ENCODE measurements around the gene FAM53A.
A peak's percentile ranks its signal among the peaks of the same experiment; 100 is the strongest.

Gene FAM53A

GRCh38 chr4:1660948-1661677, 23.0 kb downstream of the FAM53A start:
- DNase-seq (ENCODE audit: low spot score), result no peak

DNA sequence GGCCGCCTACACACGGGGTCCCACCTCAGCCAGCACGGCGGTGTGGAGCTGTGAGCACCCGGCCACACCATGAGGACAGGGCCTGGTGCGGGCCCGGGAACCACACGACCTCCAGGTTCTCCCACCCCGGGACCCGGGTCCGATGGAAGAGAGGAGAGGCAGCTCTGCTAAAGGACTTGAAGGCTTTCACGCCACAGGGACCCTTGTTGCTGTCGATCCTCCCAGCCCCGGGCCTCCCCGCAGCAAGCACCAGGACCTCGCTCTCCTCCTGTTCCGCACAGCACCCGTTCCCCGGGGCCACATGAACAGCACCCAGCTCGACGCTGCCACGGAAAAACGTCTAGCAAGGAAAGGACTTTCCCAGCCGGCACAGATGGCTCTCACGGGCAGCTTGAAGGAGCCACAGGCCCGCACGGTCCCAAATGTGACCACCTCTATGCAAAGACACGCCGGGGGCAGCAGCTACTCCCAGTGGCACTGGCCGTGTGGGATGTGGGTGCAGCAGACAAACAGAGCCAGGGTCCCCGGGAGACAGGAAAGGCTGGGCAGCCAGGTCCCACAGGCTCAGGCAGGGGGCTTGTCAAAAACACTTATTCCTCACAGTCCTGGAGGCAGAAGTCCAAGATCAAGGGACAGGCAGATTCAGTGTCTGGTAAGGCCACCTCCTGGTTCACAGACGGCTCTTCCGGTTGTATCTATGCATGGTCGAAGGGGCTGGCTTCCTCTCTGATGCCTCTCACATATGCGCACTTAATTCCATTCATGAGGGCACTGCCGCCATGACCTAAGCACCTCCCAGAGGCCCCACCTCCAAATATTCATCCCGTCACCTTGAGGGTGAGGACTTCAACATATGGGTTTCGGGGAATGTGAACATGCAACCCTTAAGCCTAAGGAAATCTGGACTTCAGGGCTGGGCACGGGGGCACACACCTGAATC, 24.7 kb downstream of the FAM53A start:
- DNase-seq (ENCODE audit: low spot score), result no peak

DNA sequence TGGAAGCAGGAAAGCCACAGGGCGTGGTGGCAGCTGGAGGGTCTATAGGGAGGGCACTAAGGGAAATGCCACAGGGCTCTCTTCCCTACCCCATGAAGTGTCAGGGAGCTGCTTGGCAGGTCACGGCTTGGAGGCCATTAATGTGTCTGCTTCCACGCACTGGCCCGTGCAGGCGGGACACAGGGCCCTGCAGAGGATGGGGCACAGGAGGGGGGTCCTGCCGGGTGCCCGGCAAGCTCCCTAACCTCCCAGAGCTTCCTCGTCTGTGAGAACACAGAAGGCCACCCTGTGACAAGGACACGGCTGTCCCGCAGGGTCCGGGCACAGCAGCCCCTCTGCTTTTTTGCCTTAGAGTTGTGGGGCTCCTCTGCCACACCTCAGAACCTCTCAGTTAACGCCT, 25.5 kb downstream of the FAM53A start:
- DNase-seq (ENCODE audit: low spot score), result no peak

GRCh38 chr4:1658146-1658545, 26.0 kb downstream of the FAM53A start:
- no peak for DNase-seq (ENCODE audit: low spot score)

GRCh38 chr4:1656986-1657385, 27.1 kb downstream of the FAM53A start:
- no peak for DNase-seq (ENCODE audit: low spot score)

GRCh38 chr4:1656132-1656531, 28.0 kb downstream of the FAM53A start:
- DNase-seq (ENCODE audit: low spot score), result no peak

DNA sequence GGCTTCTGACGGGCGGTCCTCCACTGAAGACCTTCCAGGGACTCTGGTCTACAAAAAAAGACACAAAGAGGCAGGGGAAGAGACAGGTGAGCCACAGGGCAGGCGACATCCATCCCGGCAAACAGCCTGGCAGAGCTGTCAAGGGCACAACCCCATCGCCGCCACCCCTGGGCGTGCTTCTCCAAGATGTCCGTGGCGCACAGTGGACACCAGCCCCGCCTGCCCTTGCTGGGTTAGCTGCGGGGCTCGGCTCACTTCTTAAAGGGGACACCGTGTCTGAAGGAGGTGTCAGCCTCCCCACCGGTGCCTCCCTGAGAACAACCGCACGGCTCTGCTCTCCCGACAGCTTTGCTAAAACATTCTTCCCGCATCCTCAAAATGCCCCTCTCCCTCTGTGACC, 28.4 kb downstream of the FAM53A start:
- no peak for DNase-seq (ENCODE audit: low spot score)

DNA sequence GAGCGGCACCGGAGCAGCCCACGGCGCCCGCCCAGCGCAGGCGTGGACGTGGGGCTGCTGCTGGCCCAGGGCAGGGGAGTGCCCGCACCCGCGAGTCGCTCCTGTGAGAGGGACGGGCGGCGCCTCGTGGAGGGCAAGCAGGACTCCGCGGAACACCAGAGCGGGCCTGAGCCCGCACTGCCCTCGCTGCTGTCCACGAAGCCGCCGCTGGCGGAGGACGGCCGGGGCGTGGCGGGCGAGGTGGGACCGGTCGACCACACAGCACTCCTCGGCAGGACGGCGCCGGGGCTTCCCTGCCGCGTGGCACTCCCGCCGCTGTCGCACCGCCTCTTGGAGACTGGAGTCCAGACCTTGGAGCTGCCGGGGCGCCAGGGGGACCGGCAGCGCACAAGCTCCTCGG, 29.0 kb downstream of the FAM53A start:
- no peak for DNase-seq (ENCODE audit: low spot score)

DNA sequence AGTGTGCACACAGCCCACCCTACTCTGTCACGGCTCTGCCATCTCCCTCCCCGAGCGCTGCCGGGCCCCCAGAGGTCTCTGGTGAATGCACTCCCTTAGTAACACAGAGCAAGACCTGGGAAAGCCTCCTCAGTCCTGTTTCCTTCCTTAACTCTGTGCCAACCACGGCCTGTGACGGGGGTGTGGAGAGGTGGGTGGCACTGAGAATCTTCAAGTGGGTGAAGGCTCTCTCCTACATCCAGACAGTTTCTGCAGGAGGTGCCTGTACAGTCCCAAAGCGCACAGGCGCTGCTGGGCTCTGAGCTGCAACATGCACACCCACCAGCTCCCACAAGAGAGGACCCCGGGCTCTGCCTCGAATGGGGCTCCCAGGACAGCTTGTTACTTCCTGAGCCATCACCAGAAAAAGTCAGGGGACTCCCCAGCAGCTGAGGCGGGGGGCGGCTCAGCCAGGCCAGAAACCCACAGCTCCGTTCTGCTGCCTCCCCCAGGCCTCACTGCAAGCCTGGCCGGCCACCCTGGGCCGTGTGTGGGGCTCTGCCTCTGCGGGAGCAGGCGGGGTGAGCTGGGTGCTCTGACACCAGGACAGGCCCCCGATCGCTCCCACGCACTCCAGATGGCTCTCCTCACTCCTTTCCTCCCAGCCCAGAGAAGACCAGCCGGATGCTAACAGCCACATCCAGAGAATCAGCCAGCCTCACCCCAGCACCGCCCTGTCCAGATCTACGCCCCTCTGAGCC, 29.7 kb downstream of the FAM53A start:
- no peak for DNase-seq (ENCODE audit: low spot score)

- DNase-seq (ENCODE audit: low spot score), result no peak
These were observed 30.3 kb downstream of the FAM53A start for GRCh38 chr4:1653776-1654175.

GRCh38 chr4:1652088-1652487, 32.0 kb downstream of the FAM53A start:
- no peak for DNase-seq (ENCODE audit: low spot score)

- DNase-seq (ENCODE audit: low spot score), result no peak
These were observed 32.5 kb downstream of the FAM53A start for GRCh38 chr4:1651609-1652008.

- DNase-seq (ENCODE audit: low spot score), result no peak
These were observed 35.2 kb downstream of the FAM53A start for GRCh38 chr4:1648962-1649361.

DNA sequence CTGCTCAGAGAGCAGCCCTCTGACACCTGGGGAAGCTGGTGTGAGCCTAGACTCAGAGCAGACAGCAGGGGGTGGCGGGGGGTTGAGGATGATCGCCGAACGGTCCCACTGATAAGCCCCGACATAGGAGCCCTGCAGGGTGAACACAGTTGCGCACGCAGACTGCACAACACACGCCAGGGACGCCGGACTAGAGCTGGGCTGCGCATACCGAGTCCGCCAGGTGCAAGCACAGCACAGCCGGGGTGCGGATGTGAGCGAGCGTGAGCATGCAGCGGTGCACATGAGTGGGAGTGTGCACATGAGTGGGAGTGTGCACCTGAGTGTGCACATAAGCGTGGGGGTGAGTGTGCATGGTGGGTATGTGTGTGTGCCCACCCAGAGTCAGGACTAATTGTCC, 36.7 kb downstream of the FAM53A start:
- no peak for DNase-seq (ENCODE audit: low spot score)

GRCh38 chr4:1646690-1647089, 37.4 kb downstream of the FAM53A start:
- no peak for DNase-seq (ENCODE audit: low spot score)

DNA sequence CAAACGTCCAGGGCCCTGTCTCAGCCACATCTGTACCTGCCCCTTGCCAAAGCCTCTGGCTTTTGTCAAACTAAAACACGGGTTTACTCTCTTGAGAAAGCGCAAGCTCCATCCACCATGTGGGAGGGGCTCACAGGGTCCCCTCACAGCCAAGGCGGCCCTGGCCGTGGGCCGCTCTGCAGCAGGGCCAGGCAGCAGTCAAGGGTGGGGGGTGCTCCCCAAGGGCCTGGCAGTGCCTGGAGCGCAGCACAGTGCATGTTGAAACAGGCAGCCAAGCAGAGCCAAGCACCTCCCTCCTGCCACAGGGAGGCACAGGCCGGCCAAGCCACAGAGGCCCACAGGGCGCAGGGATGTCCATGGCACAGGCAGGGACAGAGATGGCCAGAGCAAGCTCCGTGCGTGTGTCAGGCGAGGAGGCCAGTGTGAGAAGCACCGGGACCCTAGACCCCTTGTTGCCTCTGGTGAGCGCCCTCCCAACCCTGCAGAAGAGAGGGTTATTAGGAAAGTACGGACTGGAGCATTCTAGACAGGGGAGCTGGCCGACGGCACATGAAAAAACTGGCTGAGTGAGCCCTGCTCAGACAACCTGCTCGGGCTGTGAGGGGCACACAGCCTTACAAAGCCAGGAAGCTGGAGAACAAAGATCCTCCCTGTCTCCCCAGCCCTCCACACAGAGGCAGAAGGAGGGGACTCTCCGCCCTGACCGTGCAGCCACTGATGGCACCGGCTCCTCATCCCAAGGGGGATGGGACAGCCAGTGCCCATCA, 39.0 kb downstream of the FAM53A start:
- DNase-seq (ENCODE audit: low spot score), result peak; percentile 83

DNA sequence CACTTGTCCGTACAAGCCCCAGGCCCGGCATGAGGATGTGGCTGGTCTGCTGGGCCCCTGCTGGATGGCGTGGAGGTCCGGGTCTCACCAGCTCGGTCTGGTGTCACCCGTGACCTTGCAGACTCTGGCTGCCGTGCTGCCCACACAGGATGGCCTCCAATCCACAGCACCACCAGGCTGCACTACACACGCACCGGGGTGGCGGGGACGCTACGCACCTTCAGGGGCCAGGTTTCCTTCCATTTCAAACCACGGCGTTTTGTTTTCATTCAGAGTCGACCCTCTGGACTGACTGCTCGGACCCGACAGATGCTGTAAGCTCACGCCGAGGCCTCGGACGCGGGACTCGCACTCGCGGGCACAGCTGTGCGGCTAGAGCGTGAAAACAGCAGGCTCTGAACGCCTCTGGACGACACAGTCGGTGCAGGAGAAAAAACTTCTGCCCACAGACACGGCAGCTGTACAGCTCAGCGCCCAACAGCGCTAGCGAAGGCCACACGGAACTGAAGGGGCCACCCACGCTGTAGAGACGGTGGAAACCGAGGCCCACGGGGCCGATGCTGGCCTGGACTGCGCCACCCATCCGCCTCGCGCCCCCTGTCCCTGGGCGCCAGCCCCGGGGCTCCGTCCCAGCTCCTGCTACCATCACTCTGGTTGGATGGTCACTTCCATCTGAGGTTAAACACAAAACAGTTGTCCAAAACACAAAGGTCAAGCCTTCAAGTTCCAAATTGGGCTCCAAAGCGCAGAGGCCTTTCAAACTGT, 40.0 kb downstream of the FAM53A start:
- no peak for DNase-seq (ENCODE audit: low spot score)

GRCh38 chr4:1642196-1642951, 41.7 kb downstream of the FAM53A start:
- no peak for DNase-seq (ENCODE audit: low spot score)

- DNase-seq (ENCODE audit: low spot score), result no peak
These were observed 42.4 kb downstream of the FAM53A start for GRCh38 chr4:1641671-1642070.

Measured in AG08396 (cell line).